Measurements from ENCODE around the gene NUDT19. TPM values are rescaled to one million over a fixed set of nuclear protein-coding genes. Genes with fewer than 3 reads are reported as not detected.

Gene NUDT19
- total RNA-seq, 1 experiment from 2014 or later: 6.1 TPM

GRCh38 chr19:32658075-32658474 lies 33.5 kb upstream of the NUDT19 start:
- Histone ChIP-seq H3K23me2 (ENCODE audit: insufficient read length, low read depth, low read length, poor library complexity, severe bottlenecking) (no peaks in the 10 kb centered on the region), H3K9me3 (ENCODE audit: control insufficient read depth, low read depth, low read length) (no peaks in the 10 kb centered on the region), H3K79me2 (ENCODE audit: insufficient read depth, low read length) (peaks cover 2% of the 10 kb centered on the region; the same call in 1 of the 2 replicates), H3K14ac (ENCODE audit: insufficient read depth, low read length) (no peak overlapping the region), H4K91ac (ENCODE audit: insufficient read length, low read depth, low read length) (no peak overlapping the region), H3K23ac (ENCODE audit: insufficient read length, low read depth, low read length) (no peak overlapping the region), H3K4ac (ENCODE audit: low read depth, low read length) (no peak overlapping the region), H2AK5ac (ENCODE audit: insufficient read length, low read length) (no peak overlapping the region), H2BK15ac (ENCODE audit: low read depth, low read length) (no peak overlapping the region), H3K18ac (ENCODE audit: insufficient read length, low read depth, low read length) (no peak overlapping the region), H3K4me1 (ENCODE audit: insufficient read depth, low read length) (no peaks in the 10 kb centered on the region), H3K79me1 (ENCODE audit: insufficient read depth, low read depth, low read length, poor library complexity, severe bottlenecking) (peaks cover 4% of the 10 kb centered on the region), H4K8ac (replicated peaks; ENCODE audit: insufficient read length, low read depth, low read length) (no peak overlapping the region), H2BK120ac (ENCODE audit: low read depth, low read length, poor library complexity, severe bottlenecking) (no peak overlapping the region), H2BK20ac (ENCODE audit: low read depth, low read length, poor library complexity, severe bottlenecking) (no peak overlapping the region), H4K20me1 (ENCODE audit: control insufficient read depth, insufficient read depth, insufficient read length) (no peaks in the 10 kb centered on the region), H3K56ac (ENCODE audit: insufficient read length, low read depth, low read length) (no peak overlapping the region), H3K27me3 (ENCODE audit: insufficient read depth, low read length) (no peaks in the 10 kb centered on the region), H3K9ac (ENCODE audit: extremely low read depth, insufficient read length, low read length) (no peak overlapping the region), H2BK12ac (ENCODE audit: insufficient read length, low read depth, low read length) (no peak overlapping the region), H2BK5ac (ENCODE audit: insufficient read length, low read length) (no peak overlapping the region), H4K5ac (ENCODE audit: insufficient read length, low read depth, low read length) (no peak overlapping the region), H3T11ph (ENCODE audit: low read length) (no peak overlapping the region), H2AFZ (ENCODE audit: low read length) (no peak overlapping the region), H3K27ac (ENCODE audit: insufficient read length, low read depth, low read length) (no peak overlapping the region), H3K4me2 (ENCODE audit: insufficient read depth, insufficient read length, low read length) (no peak overlapping the region)
- Mint-ChIP-seq H3K27ac (no peak overlapping the region; a peak in 1 of 7 replicates), H3K27me3 (ENCODE audit: low read depth) (no peaks in the 10 kb centered on the region), H3K4me3 (no peak overlapping the region), H3K9me3 (no peaks in the 10 kb centered on the region), H3K4me1 (peaks cover 3 to 4% of the 10 kb centered on the region in 2 experiments; a peak in 2 of 4 replicates), H3K36me3 (ENCODE audit: insufficient read depth in 1 of 3, low read depth in 3 of 3) (peaks cover 2 to 25% (median 11%) of the 10 kb centered on the region in 3 experiments; a peak in 6 of 7 replicates)
- TF ChIP-seq CTCF (conservative IDR thresholded peaks at IDR 0.05): no peak
- no peak for DNase-seq
- no CpG with 5 or more reads among the region's 10 CpGs for WGBS (ENCODE audit: extremely low coverage, insufficient read length, low lambda C conversion rate)
